Measurements from ENCODE around the gene GZMA.

GZMA gene

DNA sequence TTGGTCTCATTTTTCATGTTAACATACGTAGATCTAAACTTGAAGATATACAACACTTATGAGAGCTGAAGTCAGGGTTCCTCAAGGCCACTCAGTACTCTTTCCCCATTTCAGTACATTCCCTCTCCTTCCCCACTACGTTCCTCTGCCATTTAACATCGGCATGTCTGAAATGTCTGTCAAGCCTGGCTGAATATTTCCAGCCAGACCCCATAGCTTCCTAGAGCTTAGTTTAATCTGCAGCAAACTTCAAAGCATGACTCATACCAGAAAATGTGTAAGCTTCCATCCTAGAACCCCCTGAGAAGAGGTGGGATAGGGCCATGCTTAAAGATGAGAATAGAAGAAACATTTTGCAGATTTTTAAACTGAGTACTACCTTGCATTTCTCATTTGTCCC is 6.2 kb downstream of the GZMA start:
- DNase-seq (ENCODE audit: low read depth in 2 of 2) = no peak

DNA sequence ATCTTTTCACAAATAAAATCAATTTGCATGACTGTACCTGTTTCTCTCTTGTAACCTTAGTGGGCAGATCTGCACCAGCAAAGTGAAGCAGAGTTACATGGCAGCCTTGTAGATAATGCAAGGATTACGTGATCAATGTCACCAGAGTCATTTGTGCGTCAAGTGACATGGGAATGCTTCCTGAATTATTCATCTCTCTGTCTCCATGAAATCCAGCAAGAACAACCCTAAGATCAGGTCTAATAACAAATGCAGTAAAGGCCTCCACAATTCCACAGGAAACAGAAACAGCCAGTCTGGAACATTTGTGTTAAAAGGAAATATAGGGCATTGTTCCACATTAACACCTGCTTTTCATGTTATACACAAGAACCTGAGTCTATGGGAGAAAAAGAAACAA is 7.8 kb downstream of the GZMA start:
- no peak for DNase-seq (ENCODE audit: low read depth in 2 of 2)

DNA sequence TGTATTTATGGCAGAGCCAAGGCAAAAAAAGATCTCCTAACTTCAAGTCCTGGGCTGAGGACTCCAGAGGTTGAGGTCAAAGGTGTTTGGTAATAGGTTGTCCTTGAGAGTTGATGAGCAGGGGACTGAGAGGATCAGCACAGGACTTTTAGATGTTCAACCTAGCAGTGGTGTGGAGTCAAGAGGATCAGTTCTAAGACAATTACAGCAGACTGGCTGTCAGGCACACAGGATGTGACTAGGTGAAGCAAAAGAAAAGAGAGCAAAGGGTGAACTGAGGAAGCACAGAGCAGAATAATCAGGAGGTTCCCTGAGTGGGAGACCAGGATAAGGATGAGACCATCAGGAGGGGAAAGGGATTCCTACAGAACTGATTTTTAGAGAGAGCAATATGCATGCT is 10.9 kb downstream of the GZMA start:
- DNase-seq (ENCODE audit: low read depth in 2 of 2) = no peak

DNA sequence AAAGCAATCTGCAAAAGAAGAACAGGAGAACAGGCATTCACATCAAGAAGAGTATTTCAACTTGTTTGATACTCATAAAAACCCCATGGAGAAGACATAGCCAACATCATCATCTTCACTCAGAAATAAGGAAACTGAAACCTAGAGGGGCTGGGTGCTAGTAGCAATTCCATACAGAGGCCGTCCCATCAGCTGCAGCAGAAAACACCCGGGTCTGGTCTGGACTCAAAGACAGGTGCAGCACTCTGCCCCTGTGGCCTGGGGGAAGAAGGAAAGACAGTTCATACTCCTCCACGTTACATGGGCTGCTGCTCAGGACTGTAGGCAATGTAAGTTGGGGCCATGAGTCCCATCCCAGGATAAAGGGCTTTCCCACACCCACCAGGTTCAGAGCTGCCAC is 11.6 kb downstream of the GZMA start:
- DNase-seq (ENCODE audit: low read depth in 2 of 2) = no peak

DNA sequence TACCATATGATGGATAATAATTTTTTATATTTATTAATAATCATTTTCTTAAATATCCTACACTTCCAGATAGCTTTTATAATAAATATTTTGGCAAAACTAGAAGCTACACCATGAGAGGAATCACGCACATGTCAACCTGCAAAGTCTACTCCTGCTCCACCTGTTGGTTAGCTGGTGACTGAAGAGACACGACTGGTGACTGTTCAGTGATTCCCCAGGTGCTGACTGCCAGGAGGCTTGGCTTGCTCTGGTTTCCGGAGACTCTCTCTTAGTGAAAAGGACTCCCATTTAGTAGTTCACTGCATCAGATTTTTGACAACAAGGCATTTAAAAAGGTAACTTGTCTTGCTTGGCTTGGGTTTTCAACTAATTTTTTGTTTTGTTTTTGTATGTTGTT is 20.9 kb downstream of the GZMA start:
- DNase-seq (ENCODE audit: low read depth in 2 of 2) = no peak

DNA sequence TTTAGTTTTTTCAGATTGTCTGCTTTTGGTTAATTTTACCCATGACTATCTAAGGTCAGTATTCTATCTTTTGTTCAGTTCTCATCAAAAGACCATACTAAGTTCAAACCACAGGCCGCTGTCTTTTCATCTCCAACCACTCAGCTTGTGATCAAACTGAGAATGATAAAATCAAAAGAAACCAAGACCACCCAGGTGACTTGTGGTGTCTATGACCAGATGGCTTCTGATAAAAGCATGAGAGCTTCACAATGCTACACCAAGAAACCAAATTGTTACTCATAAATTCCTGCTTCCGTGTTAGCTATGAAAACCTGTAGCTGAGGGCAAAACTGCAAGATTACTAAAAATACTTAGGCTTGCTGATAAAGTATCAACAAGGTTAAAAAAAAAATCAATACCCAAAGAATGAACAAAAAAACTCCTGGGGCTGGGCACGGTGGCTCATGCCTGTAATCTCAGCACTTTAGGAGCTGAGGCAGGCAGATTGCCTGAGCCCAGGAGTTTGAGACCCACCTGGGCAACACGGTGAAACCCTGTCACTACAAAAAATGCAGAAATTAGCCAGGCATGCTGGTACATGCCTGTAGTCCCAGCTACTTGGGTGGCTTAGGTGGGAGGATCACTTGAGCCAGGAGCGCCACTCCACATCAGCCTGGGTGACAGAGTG is 31.7 kb downstream of the GZMA start:
- no peak for DNase-seq (ENCODE audit: low read depth in 2 of 2)

DNA sequence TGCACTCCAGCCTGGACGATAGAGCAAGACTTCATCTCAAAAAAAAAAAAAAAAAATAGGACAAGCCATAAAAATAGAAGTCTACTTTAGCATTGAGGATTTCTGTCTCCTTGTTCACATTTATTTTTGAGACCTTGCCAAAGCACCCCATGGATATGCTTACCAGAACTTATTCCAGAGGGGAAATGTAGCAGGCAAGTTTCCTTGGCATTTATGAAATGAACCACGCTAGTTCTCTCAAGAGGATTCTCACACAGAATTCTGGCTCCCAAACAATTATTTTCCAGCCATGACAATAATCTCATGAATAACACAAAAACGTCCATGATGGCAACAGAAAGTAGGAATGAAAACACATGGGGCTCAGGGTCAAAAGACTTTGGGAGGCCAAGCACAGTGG is 34.1 kb downstream of the GZMA start:
- DNase-seq (ENCODE audit: low read depth in 2 of 2) = no peak

DNA sequence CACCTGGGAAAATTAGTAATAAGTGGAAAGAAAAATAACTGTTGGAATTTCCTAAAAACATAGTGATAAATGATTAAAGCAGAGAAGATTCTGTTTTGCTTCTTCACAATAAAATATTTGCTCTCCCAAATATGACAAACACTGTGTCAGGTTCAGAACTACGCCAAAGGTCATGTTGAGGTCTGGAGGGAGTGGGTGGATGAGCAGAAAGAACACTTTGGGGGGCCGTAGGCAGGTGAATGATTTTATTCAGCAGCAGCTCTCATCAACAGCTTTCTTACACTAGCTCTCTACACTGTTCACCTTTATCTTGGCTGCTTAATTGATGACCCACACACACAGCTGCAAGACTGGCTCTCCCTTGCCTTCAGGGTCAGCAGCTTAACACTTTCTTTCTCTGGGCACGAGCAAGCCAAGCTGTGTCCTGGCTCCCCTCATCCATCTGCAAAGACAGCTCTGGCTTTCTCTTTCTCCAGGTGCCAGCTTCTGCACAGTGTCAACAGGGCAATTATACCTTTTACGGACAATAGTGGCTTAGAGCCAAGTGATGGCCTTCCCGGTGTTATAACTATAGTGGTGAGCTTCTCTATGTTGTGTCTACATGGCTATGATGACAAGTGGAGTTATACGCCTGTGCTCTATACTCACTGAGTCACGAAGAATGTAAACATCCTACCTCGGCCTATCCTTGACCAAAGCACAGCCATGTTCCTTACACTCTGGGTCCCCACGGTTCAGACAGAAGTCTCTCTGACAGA is 38.6 kb downstream of the GZMA start:
- DNase-seq (ENCODE audit: low read depth in 2 of 2) = no peak

DNA sequence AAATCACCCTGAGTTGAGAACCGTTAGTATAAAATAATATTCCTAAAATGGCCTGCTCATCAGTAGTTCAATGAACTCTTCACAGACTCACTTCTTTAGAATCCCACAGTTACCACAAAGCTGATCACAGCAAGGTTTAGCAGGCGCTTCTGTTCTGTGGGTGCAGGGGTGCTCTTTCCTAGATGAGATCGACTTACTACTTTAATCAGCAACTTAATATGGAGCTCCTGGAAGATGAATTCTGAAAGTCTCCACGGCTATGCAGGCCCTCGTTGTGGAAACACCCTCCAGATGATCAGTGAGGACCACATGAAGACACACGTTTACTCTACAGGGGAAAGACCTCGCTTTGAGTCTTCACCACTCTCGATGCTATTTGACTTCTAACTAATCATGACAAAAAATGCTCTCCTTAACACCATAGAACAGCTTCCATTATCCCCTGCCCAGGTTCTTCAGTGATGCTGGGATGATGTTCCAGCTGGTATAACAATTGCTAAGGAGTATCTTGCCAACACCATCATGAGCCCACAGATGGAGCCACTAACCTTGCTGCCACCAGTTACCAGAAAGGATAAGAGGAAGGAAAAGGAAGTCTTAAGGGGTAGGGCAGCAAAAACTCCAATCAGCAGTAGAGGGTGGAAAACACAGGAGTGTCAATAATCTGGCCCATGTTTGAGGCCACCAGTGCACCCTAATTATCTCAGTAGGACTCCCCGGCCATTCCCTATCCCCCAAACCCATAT is 39.7 kb downstream of the GZMA start:
- no peak for DNase-seq (ENCODE audit: low read depth in 2 of 2)

DNA sequence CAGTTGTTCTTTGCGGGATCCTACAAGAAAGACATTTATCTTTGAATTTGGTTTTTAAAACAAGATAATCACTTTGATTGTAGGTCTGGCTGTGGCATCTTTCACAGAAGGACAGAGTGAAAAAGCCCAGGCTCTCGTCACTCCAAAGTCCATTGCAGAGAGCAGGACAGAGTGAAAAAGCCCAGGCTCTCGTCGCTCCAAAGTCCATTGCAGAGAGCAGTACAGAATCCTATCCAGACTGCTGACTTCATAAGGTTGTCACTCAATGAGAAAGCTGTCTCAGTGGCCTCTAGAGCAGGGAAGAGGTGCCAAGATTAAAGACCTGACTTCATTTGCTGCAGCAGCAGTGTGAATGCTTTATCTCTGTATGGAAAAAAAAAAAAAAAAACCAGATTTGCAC is 41.2 kb downstream of the GZMA start:
- no peak for DNase-seq (ENCODE audit: low read depth in 2 of 2)

DNA sequence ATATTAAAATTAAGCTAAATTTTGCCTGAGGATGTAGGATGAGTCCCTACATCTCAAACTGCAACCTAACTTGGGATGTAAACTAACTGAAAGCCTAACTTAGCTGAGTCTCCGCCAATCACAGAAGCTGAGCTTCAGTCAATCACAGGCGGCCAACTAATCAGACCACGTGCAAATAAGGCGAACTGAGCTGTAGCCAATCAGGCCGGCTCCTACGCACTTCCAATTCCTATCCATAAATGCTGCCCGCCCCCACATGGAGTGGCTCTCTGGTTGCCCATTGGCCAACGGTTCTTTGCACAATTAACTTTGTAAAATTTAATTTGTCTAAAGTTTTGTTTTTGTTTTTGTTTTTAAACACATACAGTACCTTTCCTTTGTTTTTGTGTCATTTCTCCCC is 43.6 kb downstream of the GZMA start:
- DNase-seq (ENCODE audit: low read depth in 2 of 2) = no peak

DNA sequence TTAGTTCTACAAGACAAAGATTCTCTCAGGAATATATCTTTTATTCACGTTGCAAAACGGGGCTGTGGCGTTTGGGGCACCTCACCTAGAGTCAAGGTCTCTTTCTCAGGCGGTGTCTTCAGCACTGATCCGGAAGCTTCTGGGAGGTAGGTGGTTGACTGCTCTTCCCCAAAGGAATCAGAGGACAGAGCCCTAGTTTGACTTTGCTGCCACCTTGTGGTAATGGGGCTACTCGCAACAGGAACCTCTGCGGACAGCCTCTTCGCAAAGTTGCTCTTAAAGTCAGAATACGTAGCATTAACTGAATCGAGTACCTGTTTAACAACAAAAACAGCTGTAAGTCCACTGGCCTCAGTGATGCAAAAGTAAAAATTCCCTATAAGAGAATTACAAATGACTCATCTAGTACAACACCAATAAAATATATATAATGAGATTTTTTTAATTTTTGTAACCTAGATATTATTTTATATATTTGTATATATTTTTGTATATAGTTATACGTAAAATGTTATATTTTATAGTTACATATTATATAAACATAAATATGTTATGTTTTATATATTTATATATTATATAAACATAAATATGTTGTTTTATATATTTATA is 44.2 kb downstream of the GZMA start:
- DNase-seq (ENCODE audit: low read depth in 2 of 2) = peak; percentile 71 to 76

DNA sequence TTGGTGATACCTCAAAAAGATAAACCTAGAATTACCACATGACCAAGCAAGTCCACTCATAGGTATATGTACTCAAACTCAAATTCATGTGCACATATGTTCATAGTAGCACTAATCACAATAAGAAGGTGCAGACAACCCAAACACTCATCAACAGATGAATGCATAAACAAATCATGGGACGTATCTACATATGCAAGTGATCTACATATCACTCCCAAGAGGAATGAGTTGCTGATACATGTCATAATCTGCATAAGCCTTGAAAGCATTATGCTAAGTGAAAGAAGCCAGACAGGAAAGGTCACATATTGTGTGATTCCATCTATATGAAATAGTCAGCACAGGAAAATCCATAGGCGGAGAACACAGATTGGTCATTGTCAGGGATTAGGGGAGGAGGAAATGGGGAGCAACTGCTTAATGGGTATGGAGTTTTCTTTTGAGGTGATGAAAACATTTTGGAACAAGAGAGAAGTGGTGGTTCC is 46.9 kb downstream of the GZMA start:
- DNase-seq (ENCODE audit: low read depth in 2 of 2) = no peak

DNA sequence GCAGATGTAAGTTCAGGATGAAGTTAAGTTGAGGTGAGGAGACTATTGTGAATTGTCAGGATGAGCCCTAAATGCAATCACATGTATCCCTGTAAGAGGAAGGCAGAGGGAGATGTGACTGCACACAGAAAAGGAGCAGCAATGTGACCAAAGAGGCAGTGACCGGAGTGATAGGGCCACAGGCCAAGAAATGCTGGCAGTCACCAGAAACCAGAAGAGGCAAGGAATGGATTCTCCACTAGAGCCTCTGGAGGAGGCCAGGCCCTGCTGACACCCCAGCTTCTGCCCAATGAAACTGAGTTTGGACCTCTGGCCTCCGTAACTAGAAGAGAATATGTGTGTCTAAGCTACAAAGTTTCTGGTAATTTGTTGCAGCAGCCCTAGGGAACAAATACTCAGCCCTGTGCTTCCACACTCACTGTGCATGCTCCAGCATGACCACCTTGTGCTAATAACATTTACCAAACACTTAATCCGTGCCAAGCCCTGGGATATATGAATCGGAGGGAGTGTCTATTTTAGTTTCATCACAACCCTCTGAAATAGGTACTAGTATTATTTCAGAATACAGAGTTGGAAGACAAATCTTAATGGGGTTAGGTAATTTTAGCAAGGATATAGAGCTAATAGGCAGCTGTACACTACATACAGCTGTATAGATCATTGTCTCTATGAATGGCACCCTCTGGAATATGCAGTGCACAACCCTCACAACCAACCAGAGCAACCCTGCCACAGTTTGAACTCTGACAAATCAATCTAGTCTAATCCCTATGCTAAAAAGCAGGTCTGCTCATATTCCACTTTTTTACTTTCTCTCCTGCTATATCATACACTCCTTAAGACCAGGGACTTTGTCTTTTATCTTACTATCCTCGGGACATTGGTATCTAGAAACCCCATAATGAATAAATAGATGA is 49.7 kb downstream of the GZMA start:
- no peak for DNase-seq (ENCODE audit: low read depth in 2 of 2)

DNA sequence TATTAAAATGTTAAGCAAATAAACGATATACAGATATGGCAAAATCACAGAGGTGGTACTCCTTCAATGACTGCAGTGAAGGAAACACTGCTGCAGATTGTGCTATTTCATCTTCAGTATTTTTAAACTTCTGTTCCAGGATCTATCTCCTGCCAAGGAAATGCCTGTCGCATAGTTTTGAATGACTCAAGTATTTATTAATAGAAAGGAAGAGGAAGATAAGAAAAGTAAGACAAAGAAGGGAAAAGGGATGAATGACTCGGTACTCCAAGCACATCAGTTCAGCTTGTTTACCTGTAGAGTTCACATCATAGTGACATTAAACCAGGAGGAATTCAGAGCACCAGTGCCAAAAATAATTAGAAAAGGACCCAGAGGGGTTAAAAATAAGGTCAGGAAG is 52.4 kb downstream of the GZMA start:
- DNase-seq (ENCODE audit: low read depth in 2 of 2) = no peak
